Right renal pelvis (tissue), 4 donors: ENCODE data around the gene CAMKK1. TPM values are rescaled to one million over a fixed set of nuclear protein-coding genes. Genes with fewer than 3 reads are reported as not detected.

Experiments
- DNase-seq, 4 donors: peaks; one replicate each; pipeline ENCODE4 v3.0.0-alpha.2; 2013; ENCODE audit warnings: low read depth in 4 of 4, low spot score in 3 of 4, missing footprints in 1 of 4
- polyA plus RNA-seq, 4 donors: library from polyadenylated mRNA; unstranded; fragments of 120-200 nt; gene quantifications; one replicate each; pipeline ENCODE4 v1.2.1, GENCODE V29; 2013; ENCODE audit not compliant: insufficient read length in 4 of 4

CAMKK1 gene
- polyA plus RNA-seq, 4 donors = 3.8 to 4.7 (median 4.1) TPM

GRCh38 chr17:3897731-3898130, 4.9 kb upstream of the CAMKK1 start:
- no peak for DNase-seq

GRCh38 chr17:3896968-3897235, 4.0 kb upstream of the CAMKK1 start:
- no peak for DNase-seq

- no peak for DNase-seq
These were observed 3.5 kb upstream of the CAMKK1 start for GRCh38 chr17:3896108-3896967.

- DNase-seq = no peak
These were observed 2.5 kb upstream of the CAMKK1 start for GRCh38 chr17:3895354-3895753.

GRCh38 chr17:3894911-3895343, 2.1 kb upstream of the CAMKK1 start:
- DNase-seq = no peak

- no peak for DNase-seq
These were observed 1.3 kb upstream of the CAMKK1 start for GRCh38 chr17:3894188-3894587.

GRCh38 chr17:3893720-3894116, 865 bp upstream of the CAMKK1 start:
- DNase-seq = no peak

GRCh38 chr17:3892095-3892998, 506 bp downstream of the CAMKK1 start:
- no peak for DNase-seq

- DNase-seq = no peak
These were observed 1.2 kb downstream of the CAMKK1 start for GRCh38 chr17:3891626-3892094.

GRCh38 chr17:3890878-3891219, 2.0 kb downstream of the CAMKK1 start:
- no peak for DNase-seq

GRCh38 chr17:3890082-3890877, 2.6 kb downstream of the CAMKK1 start:
- DNase-seq = no peak

GRCh38 chr17:3889325-3890012, 3.4 kb downstream of the CAMKK1 start:
- DNase-seq = no peak

- DNase-seq = peak; percentile 58 to 71 (median 70)
These were observed 4.3 kb downstream of the CAMKK1 start for GRCh38 chr17:3888343-3889171.

GRCh38 chr17:3887804-3888203, 5.0 kb downstream of the CAMKK1 start:
- no peak for DNase-seq

GRCh38 chr17:3887394-3887793, 5.5 kb downstream of the CAMKK1 start:
- DNase-seq = no peak

- DNase-seq = no peak
These were observed 6.1 kb downstream of the CAMKK1 start for GRCh38 chr17:3886776-3887175.

- no peak for DNase-seq
These were observed 6.9 kb downstream of the CAMKK1 start for GRCh38 chr17:3885970-3886369.

- no peak for DNase-seq
These were observed 7.6 kb downstream of the CAMKK1 start for GRCh38 chr17:3885271-3885670.

- DNase-seq = no peak
These were observed 8.7 kb downstream of the CAMKK1 start for GRCh38 chr17:3884188-3884587.
